Gastroesophageal sphincter (tissue), 3 donors: ENCODE data around the gene MORF4L2.

Experiments
- CTCF ChIP-seq, 4 experiments: fragments of 200-600 bp in 2 of 4; fragments of 450-650 bp in 2 of 4; sonication (generic) in 1 of 4; IDR thresholded peaks; one replicate each; pipeline ENCODE4 v1.5.1; 2017 to 2019; ENCODE audit warnings: antibody characterized with exemption in 4 of 4, mild to moderate bottlenecking in 2 of 4, moderate library complexity in 2 of 4
- EP300 ChIP-seq: sonication (generic); formaldehyde crosslinking; IDR thresholded peaks from one replicate; pipeline ENCODE4 v1.6.1; 2017; ENCODE audit warnings: antibody characterized with exemption, mild to moderate bottlenecking
- POLR2A ChIP-seq, 2 donors: fragments of 450-650 bp; IDR thresholded peaks; one replicate each; pipeline ENCODE4 v1.6.1; 2017; ENCODE audit warnings: antibody characterized with exemption in 2 of 2, mild to moderate bottlenecking in 2 of 2, moderate library complexity in 1 of 2

GRCh38 chrX:103669745-103670144 is 16.8 kb downstream of the MORF4L2 start:
- TF ChIP-seq POLR2A (IDR thresholded peaks at IDR 0.05) (no peak), EP300 (no peak), CTCF (IDR thresholded peaks at IDR 0.05) (no peak)
